Caco-2 (cell line): ENCODE data around the gene TMEM53. TPM values are rescaled to one million over a fixed set of nuclear protein-coding genes. Genes with fewer than 3 reads are reported as not detected.

Experiments
- BruUV-seq: library from RNA; stranded (reverse); fragments of 400-500 nt; replicated peaks from 2 replicates; lab custom pipeline; 2021; lab: Mats Ljungman, UMichigan
- CTCF ChIA-PET: fragments of 300-600 bp; sonication (Branson Sonifier 250); formaldehyde crosslinking; loops from one replicate; lab custom pipeline; 2022; ENCODE audit warnings: antibody characterized with exemption; lab: Charles Lee
- POLR2A ChIA-PET: fragments of 300-600 bp; sonication (Branson Sonifier 250); formaldehyde crosslinking; loops from one replicate; lab custom pipeline; 2022; ENCODE audit warnings: antibody characterized with exemption; lab: Charles Lee
- DNase-seq, 2 experiments: peaks; one replicate each; pipeline versions ENCODE4 v3.0.0 to v3.0.0-alpha.2; 2020 to 2022
- H3K27me3 ChIP-seq: replicated peaks from 2 replicates; pipeline ENCODE4 v1.6.0; 2011; ENCODE audit warnings: low read length; ENCODE audit not compliant: control insufficient read depth, insufficient read depth
- H3K36me3 ChIP-seq: 2 replicates; pipeline ENCODE4 v1.5.1; 2011; ENCODE audit warnings: low read length; ENCODE audit not compliant: control insufficient read depth, insufficient read depth
- H3K4me1 ChIP-seq: fragments of 250-450 bp; sonication (Bioruptor Pico); 2 replicates; pipeline ENCODE4 v1.5.1; 2020; ENCODE audit warnings: mild to moderate bottlenecking
- H3K4me3 ChIP-seq: 2 replicates; pipeline ENCODE4 v1.5.1; 2011; ENCODE audit warnings: low read depth, mild to moderate bottlenecking, control low read depth, low read length
- H3K9me3 ChIP-seq: fragments of 250-450 bp; sonication (Bioruptor Pico); 2 replicates; pipeline ENCODE4 v1.5.1; 2020; ENCODE audit warnings: mild to moderate bottlenecking, moderate library complexity
- H3K27ac Mint-ChIP-seq: one replicate; pipeline ENCODE4 v1.8.0; 2022; ENCODE audit warnings: mixed read lengths; ENCODE audit not compliant: unreplicated experiment
- H3K27me3 Mint-ChIP-seq: one replicate; pipeline ENCODE4 v1.8.0; 2022; ENCODE audit warnings: mixed read lengths; ENCODE audit not compliant: insufficient read depth, unreplicated experiment
- H3K36me3 Mint-ChIP-seq: one replicate; pipeline ENCODE4 v1.8.0; 2022; ENCODE audit warnings: mild to moderate bottlenecking, mixed read lengths; ENCODE audit not compliant: insufficient read depth, unreplicated experiment
- H3K4me1 Mint-ChIP-seq: one replicate; pipeline ENCODE4 v1.8.0; 2022; ENCODE audit warnings: low read depth, mixed read lengths; ENCODE audit not compliant: unreplicated experiment
- H3K4me3 Mint-ChIP-seq: one replicate; pipeline ENCODE4 v1.8.0; 2022; ENCODE audit warnings: mild to moderate bottlenecking, moderate library complexity, mixed read lengths; ENCODE audit not compliant: unreplicated experiment
- H3K9me3 Mint-ChIP-seq: one replicate; pipeline ENCODE4 v1.8.0; 2022; ENCODE audit warnings: mixed read lengths; ENCODE audit not compliant: unreplicated experiment
- CTCF ChIP-seq, 2 experiments: fragments of 200-600 bp in 1 of 2; IDR thresholded peaks; 1 replicate in 1 of 2; 2 replicates in 1 of 2; pipeline versions ENCODE4 v1.5.1 to v1.8.0; 2011 to 2022; ENCODE audit warnings: antibody characterized with exemption in 1 of 2, control low read depth in 1 of 2, inconsistent platforms in 1 of 2, low read depth in 1 of 2, low read length in 1 of 2, mild to moderate bottlenecking in 1 of 2, moderate library complexity in 1 of 2; ENCODE audit not compliant: insufficient read depth in 1 of 2, severe bottlenecking in 1 of 2, unreplicated experiment in 1 of 2
- intact Hi-C: fragments of 100-400 bp; cut with micrococcal nuclease; formaldehyde crosslinking; loops from one replicate; pipeline ENCODE4 v1.10.0; 2022; ENCODE audit not compliant: unreplicated experiment
- total RNA-seq: library from RNA; stranded (reverse); gene quantifications from 2 replicates; pipeline ENCODE4 v1.2.3, GENCODE V29; 2022

TMEM53 gene
- total RNA-seq, 1 experiment from 2014 or later = 4.4 TPM

- H3K27ac Mint-ChIP-seq = no peak overlapping the region
- POLR2A ChIA-PET = no interaction called here
Measured at GRCh38 chr1:44696789-44697345, 22.6 kb upstream of the TMEM53 start.

GRCh38 chr1:44696101-44696500 lies 21.8 kb upstream of the TMEM53 start:
- H3K4me1 Mint-ChIP-seq = peaks cover 3% of the 10 kb centered on the region
- Histone ChIP-seq H3K27me3 (no peaks in the 10 kb centered on the region), H3K4me1 (peaks cover 5% of the 10 kb centered on the region), H3K4me3 (no peak overlapping the region), H3K36me3 (no peaks in the 10 kb centered on the region), H3K9me3 (no peaks in the 10 kb centered on the region)
- H3K27me3 Mint-ChIP-seq = peaks cover 4% of the 10 kb centered on the region
- no TSS peak for BruUV-seq
- no peak for DNase-seq
- H3K4me3 Mint-ChIP-seq = no peak overlapping the region
- H3K27ac Mint-ChIP-seq = no peak overlapping the region
- CTCF ChIA-PET = no interaction called here
- no peak for TF ChIP-seq CTCF (IDR thresholded peaks at IDR 0.05; ENCODE audit: insufficient read depth in 1 of 2, low read depth in 1 of 2, low read length in 1 of 2, severe bottlenecking in 1 of 2, unreplicated experiment in 1 of 2)
- POLR2A ChIA-PET = no interaction called here
- intact Hi-C loops = no loop called here
- no peaks in the 10 kb centered on the region for H3K9me3 Mint-ChIP-seq
- peaks cover 4% of the 10 kb centered on the region for H3K36me3 Mint-ChIP-seq

More at GRCh38 chr1:44696789-44697345, 22.6 kb upstream of the TMEM53 start:
- H3K9me3 ChIP-seq = no peaks in the 10 kb centered on the region
- no peak overlapping the region for H3K4me3 Mint-ChIP-seq
- no peak overlapping the region for H3K4me3 ChIP-seq
- H3K36me3 Mint-ChIP-seq = peaks cover 4% of the 10 kb centered on the region
- H3K4me1 ChIP-seq = peaks cover 10% of the 10 kb centered on the region
- no peak for TF ChIP-seq CTCF (IDR thresholded peaks at IDR 0.05; ENCODE audit: insufficient read depth in 1 of 2, low read depth in 1 of 2, low read length in 1 of 2, severe bottlenecking in 1 of 2, unreplicated experiment in 1 of 2)
- H3K27me3 Mint-ChIP-seq = peaks cover 4% of the 10 kb centered on the region
- no TSS peak for BruUV-seq
- no peaks in the 10 kb centered on the region for H3K36me3 ChIP-seq
- intact Hi-C loops = no loop called here
- no peak for DNase-seq
- CTCF ChIA-PET = no interaction called here
- peaks cover 7% of the 10 kb centered on the region for H3K4me1 Mint-ChIP-seq
- H3K27me3 ChIP-seq = no peaks in the 10 kb centered on the region
- H3K9me3 Mint-ChIP-seq = no peaks in the 10 kb centered on the region

GRCh38 chr1:44695671-44696070 lies 21.4 kb upstream of the TMEM53 start:
- Histone ChIP-seq H3K4me3 (no peak overlapping the region), H3K9me3 (no peaks in the 10 kb centered on the region), H3K27me3 (no peaks in the 10 kb centered on the region), H3K4me1 (peaks cover 1% of the 10 kb centered on the region), H3K36me3 (no peaks in the 10 kb centered on the region)
- H3K27ac Mint-ChIP-seq = no peak overlapping the region
- CTCF ChIA-PET = no interaction called here
- H3K4me1 Mint-ChIP-seq = no peaks in the 10 kb centered on the region
- peaks cover 4% of the 10 kb centered on the region for H3K36me3 Mint-ChIP-seq
- no TSS peak for BruUV-seq
- intact Hi-C loops = no loop called here
- no peaks in the 10 kb centered on the region for H3K9me3 Mint-ChIP-seq
- POLR2A ChIA-PET = no interaction called here
- H3K27me3 Mint-ChIP-seq = peaks cover 4% of the 10 kb centered on the region
- no peak overlapping the region for H3K4me3 Mint-ChIP-seq
- no peak for TF ChIP-seq CTCF (IDR thresholded peaks at IDR 0.05; ENCODE audit: insufficient read depth in 1 of 2, low read depth in 1 of 2, low read length in 1 of 2, severe bottlenecking in 1 of 2, unreplicated experiment in 1 of 2)
- DNase-seq = no peak
